Stimulated activated CD4-positive, alpha-beta T cell treated with anti-CD3 and anti-CD28 coated beads, Interleukin-1b, Interleukin-23, amount 100 ng/mL, for 24 hours (primary cell): Measurements from ENCODE around the gene HTR2C.
"Not testable (repeated sequence)": the region's sequence is repeated elsewhere in the genome, so short reads cannot be mapped to it uniquely, and the experiment has no call there.

ENCODE experiments used
- DNase-seq, 4 experiments: peaks; one replicate each; pipeline ENCODE4 v3.0.0-alpha.2; 2020; ENCODE audit warnings: low read depth in 4 of 4, low spot score in 1 of 4

Gene HTR2C

DNA sequence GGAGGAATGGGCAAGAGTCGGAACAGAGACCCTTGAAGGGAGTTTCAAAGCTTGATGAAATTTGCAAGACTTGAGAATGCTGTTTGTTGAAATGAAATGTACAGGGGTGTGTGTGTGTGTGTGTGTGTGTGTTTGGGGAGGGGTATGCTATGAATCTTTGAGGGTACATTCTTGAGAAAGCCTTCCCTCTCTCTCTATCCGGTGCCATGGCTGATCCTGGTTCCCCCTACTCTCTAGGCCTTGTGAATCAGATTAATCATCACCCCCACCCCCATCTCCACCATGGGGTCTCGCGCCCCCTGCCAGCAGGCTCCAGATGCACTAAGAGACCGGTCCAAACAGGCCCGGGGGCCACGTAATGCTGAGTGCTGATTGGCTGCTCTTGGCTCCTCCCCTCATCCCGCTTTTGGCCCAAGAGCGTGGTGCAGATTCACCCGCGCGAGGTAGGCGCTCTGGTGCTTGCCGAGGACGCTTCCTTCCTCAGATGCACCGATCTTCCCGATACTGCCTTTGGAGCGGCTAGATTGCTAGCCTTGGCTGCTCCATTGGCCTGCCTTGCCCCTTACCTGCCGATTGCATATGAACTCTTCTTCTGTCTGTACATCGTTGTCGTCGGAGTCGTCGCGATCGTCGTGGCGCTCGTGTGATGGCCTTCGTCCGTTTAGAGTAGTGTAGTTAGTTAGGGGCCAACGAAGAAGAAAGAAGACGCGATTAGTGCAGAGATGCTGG, at the start of gene HTR2C:
HTR2C (plus strand) TSS at position 441 of the 729 bp plus-strand sequence. CDS start 142,851 bp downstream, outside the sequence.
- no peak for DNase-seq

DNA sequence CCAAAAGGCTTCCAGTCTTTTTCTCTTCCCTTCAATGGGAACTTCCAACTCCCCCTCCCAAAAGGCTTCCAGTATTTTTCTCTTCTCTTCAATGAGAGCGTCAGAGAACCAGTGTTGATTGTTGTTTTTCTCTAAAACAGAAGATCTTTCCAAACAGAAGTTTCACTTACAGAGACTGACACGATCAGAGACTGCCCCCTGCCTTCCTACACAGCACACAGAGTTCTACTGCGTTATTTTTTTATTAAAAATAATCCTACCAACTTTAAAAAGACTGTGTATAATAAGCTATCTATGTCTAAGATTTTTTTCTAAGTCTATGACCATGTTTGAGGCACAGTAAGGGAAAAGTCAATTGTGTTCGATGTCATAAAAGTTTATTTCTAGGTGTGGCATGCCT, 3.5 kb upstream of the HTR2C start:
- no peak for DNase-seq

DNA sequence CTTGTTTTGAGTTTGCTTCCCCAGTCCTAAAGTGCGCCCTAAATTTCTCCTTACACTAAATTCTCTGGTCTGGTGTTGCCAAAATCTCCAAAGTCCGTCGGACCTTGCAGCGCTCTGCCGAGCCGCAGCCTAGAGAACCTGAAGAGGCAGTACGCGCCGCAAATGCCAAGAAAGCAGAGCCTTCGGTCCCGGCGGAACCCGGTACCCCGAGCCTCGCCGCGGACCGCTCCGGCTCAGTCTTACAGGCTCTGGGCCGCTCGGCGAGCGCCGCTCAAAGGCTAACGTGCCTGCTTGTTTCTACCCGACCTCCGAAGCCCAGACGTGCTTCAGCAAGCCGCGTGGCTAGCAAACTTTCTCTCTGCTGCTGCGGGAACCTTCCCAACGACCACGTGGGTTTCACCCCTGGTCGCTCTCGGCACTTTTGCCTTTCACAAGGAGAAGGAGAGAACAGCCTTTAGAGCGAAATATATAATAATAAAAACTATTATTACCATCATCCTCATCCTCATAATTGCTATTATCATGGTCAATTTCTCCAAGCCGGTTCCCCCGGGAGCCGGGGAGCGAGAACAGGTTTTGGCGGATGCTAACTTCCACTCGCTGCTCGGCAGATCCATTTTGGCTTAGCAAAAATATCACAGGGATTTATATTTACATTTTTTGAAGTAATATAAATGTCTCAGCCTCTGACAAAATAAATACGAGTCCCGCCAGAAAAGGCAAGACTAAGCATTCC, 2.2 kb upstream of the HTR2C start:
- DNase-seq, result no peak

DNA sequence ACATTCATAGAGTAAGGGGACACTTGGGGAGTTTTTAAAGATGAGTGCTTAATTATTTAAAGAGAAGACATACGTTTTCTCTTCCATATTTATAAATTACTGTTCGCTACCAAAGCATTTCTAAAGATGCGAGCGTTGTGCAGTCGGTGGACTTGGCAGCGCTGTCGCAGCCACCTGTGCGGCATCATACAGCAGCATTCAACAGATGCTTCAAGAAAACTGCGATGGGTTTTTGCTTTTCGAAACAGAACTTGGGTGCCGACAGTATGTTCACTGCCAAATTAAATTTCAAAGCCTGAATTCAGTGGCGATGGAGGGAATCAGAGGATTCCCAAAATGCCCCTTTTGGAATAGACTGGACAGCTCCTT, 1.6 kb upstream of the HTR2C start:
- DNase-seq, result no peak

DNA sequence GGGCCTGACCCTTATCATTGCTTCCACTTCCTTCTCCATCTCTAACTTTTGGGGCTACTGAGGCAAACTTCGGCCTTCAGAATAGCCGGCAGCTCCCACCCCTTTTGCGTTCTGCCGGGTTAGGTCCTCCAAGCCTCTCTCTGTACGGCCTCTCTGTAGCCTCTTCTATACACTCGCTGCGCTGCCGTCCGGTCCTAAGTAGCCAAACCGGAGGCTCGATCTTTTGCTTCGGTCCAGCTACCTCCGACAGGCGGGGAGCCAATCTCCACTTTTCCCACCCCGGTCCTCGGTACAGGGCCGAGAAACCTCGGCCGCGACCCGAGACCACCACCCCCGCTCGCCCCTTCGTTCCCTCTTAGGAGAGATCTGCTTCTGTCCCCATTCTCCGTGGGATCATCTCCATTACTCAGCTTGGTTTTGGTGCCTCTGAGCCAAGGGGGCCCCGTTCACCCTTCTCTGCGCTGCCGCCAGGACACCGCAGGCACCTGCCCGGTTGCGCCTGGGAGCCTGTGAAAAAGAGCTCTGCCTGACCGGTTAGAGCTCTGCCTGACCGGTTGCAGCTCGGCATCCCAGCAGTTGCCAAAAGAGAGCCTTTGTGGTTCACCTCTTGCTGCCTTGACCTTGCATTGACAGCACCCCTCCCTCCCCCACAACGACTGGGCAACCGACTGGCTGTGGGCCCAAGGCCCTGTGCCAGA, 1.0 kb upstream of the HTR2C start:
- no peak for DNase-seq

DNA sequence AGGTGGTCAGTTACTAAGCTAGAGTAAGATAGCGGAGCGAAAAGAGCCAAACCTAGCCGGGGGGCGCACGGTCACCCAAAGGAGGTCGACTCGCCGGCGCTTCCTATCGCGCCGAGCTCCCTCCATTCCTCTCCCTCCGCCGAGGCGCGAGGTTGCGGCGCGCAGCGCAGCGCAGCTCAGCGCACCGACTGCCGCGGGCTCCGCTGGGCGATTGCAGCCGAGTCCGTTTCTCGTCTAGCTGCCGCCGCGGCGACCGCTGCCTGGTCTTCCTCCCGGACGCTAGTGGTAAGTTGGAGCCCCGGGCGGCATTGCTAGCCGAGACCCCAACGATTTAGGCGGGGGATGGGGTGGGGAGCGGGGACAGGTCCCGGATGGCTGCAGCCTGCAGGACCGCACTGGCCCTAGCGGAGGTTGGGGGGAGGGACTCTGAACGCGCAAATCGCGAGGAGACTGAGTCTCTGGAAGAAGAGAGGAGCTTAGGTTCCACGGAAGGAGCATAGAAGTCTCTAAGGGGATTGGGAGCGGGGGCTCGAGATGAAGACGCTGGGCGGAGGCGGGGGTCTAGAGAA, 573 bp downstream of the HTR2C start:
- DNase-seq, result no peak

DNA sequence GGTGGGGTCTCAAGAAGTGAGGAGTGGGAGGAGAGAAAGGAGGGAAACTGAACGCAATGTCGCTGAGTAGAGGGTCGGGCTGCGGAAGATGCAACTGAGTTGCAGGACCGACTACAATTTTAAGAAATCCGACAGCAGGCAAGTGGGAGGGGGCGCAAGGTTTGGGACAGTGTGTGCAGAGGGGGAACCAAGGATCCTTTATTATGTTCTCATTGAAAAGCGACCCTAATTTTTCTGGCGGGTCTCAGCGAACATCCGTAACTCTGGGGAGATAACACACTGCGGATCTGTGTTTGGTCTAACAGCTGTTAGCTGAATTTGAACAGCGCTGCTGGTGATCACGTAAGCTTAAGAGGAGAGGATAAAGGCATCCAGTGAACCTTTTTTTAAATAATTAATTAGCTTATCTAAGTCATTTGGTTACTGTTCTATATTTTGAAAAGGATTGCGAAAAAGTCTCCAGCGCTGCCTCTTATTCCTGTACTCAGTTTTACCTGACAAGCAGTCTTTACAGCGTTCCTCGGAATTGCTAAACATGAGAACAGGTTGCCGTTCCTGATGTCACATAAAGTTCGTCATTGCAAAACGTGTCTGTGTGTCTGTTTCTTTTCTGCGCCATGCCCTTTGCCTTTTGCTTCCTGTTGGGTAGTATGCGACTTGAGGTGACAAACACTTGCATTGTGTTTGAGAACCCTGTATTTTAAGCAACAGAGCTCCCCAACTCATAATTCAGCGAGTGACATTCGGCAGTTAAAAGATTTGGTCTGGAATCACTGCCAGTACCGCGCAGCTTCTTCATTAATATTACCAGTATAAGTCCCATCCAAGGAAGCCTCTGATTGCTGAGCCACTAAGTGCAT, 1.3 kb downstream of the HTR2C start:
- DNase-seq, result no peak

DNA sequence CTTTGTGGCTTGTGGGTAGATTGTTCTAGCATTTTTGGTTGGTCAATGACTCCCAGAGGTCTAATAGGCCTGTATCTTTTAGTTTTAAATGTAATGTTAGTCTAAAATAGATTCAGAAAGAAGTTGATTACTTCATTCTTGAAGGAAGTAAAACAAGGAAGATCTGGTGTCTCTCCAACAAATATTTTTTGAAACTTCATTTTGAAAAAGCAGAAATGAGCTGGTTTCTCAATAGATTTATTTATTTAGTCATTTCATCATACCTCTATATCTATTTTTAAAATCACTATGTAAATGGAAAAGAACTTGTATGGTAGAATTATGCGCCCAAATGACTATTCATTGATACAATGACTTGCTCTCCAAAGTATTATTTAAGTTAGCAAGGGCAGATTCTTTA, 7.2 kb downstream of the HTR2C start:
- no peak for DNase-seq

DNA sequence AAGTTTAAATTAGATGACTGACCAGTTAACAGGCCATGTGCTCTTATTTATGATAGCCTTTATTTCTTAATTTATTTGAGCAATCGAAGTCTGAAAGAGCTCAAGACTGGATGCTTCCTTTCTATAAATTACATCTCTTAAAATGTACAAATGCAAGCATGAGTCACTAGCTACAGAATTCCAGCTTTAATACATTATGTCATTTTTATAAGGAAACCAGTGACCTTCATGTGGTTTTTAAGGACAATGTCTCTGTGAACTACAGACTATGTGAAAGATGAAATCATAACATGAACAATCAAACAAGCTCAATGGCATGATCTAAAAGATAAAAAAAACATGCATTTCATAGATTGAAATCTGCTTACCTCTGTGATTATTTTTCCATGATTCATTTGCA, 15.4 kb downstream of the HTR2C start:
- no peak for DNase-seq

DNA sequence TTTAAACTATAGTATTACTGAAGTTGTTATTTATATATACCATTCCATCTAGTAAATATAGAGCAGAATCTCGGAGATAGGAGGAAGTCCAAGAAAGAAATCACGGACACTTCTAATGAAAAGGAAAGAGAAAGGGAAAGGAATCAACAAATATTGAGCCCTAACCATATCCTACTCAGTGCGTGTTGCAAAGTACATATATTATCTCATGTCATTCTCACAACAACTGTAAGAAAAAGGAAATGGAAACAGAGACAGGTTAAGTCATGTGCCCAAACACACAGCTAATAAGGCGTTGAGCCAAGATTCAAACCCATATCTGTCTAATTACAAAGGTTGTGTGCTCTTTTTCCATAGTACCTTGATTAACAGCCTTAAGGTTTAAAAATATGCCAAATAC, 16.0 kb downstream of the HTR2C start:
- DNase-seq, result no peak

DNA sequence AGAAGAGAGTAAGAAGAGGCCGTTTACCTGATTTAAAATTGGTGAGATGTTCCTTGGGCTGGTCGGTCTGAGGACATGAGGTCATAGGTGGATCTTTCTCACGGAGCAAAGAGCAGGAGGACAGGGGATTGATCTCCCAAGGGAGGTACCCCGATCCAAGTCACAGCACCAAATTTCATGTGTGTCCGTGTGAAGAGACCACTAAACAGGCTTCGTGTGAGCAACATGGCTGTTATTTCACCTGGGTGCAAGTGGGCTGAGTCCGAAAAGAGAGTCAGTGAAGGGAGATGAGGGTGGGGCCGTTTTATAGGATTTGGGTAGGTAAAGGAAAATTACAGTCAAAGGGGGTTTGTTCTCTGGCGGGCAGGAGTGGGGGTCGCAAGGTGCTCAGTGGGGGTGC, 22.7 kb downstream of the HTR2C start:
- DNase-seq, result not testable (repeated sequence)

DNA sequence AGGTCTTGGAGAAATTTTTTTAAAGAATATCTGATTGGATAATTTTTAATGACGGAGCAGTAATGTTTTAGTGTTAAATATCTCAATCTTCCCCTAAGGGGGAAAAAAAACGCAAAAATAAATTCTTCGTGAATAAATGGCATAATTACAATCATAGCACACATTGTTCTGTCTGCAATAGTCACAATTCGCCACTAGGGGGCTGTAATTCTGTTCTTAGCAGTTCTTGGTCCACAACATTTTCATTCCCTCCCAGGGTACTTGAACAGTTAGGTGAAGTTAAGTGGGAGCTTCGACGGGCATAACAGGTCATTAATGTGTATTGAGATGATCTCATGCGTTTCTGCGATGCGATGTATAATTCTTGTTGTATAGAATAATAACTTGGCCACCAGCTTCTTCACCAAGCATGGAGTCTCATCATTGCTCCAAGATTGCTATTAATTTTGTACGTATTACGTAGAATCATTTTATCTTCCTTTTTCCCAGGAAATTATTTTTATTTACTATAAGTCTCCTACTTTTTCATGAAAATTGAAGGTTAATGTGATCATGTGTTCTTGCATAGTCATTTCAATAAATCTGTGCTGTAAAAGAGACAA, 27.2 kb downstream of the HTR2C start:
- DNase-seq, result peak in 1 of 4 experiments; percentile 4

DNA sequence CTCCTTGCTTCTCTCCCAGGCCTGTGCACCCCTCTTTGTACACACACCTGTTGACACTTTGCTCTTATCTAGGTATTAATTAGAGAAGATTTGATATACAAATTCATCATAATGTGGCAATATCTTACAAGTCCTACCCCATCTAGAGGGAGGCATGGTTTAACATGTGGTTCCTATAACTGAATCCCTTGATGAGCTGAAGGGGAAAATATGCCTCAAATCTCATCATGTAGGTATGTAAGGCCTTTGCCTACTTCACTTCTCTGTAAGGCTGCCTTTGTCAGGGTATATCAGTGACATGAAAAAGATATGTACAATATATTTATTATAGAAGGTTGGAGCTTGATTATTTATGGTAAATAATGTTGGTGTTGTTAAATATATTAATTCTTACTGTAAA, 31.9 kb downstream of the HTR2C start:
- no peak for DNase-seq

DNA sequence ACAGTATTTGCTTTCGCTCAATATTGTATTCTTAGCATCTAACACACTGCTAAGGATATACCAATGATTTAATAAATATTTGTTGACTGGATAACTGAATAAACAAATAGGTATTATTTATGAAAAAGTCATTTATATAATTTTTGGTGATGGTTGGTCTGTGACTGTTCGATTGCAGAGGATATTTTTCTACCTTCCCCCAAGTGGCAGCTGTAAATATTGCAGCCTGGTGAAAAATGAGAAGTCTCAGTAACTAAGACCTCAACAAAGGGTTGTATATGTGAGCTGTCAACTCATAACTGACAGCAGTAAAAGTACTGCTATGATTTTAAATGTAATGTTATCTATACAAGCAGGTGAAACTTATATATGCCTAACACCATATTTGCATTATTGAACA, 36.0 kb downstream of the HTR2C start:
- no peak for DNase-seq

DNA sequence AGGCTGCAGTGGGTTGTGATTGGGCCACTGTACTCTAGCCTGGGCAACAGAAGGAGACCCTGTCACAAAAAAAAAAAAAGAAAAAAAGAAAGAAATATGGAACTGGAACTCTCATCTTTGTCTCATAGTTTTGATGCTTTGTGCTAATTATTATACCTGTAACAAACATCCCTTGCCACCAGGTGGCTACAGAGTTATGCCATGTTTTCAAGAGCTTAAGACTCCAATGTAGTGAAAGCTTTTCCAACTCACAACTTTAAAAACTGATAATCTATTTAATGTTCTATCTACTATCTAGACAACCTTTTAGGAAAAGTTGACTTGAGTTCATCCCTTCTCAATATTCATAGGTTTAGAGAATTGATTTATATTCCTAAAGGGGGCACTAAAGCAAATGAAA, 42.4 kb downstream of the HTR2C start:
- DNase-seq, result no peak

DNA sequence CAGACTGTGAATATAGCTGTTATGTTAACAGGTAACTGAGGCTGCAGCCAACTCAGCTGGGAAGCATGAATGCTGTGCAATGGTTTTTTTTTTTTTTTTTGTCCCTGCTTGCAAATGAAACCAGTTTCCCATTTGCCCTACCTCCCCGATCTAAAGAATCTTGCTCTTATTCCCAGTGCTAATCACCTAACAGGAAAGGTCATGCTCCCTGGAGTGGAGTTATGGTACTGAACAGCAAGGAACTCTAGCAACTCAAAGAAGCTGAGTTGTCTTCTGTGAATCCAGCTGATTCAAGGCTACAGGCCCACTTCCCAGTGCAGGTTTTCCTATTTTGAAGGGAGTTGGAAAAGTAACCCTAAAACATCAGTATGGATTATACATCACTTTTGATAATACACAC, 52.1 kb downstream of the HTR2C start:
- DNase-seq, result no peak

DNA sequence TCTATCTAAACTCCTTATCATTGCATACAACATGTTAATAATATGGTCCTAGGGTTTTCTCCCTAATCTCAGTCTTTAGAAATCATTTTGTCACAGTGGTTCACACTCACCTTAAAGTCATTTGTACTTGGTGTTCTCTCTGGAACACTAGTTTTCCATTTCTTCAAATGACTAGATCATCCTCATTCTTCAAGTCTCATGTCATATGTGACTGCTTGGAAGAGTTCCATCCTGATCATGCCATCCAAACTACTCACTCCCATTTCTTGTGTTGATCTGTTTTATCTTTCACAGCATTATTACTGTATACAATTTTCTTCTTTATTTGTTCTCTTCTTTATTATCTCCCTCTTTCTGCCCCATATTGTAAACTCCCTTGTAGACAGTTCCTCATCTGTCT, 66.5 kb downstream of the HTR2C start:
- no peak for DNase-seq

DNA sequence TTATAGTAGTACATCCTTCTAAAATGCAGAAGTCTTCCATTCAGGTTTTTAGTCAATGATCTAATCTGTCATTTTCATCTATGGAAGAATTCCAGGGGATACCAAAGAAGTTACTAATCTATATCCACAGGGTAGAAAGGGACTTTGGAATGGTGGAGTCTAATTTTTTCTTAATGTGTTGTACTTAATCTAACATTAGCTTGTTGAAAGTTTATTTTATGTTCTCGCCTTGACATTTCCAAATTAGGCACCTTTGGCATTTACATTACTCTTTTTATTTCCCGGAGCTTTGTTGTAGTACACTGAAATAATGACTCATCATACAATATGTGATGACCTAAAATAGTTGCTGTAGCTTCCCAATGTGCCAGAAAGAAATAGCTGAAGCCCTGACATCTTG, 91.5 kb downstream of the HTR2C start:
- no peak for DNase-seq

DNA sequence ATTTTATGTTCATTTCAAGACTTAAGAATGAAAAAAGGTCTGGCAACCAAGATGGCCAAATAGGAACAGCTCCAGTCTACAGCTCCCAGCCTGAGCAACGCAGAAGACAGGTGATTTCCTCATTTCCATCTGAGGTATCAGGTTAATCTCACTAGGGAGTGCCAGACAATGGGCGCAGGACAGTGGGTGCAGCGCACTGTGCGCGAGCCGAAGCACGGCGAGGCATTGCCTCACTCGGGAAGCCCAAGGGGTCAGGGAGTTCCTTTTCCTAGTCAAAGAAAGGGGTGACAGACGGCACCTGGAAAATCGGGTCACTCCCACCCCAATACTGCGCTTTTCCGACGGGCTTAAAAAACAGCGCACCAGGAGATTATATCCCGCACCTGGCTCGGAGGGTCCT, 116.6 kb downstream of the HTR2C start:
- DNase-seq, result not testable (repeated sequence)

DNA sequence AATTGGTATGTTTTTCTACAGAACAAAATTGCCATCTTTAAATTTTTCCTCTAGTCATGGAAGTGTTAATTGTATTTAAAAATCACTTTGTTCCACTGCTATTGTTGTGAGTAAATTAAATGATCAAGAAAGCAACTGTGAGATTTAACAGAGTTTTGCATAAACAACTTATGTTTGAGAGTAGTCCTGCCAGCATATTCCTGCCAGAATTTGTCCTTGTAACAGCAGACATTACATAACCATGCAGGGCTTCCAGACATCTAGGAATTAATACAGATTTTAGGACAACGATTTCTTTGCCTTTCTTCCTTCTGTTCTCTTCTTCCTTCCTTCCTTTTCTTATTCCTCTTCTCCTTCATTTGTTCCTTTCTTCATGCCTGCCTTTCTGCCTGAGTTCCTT, 125.5 kb downstream of the HTR2C start:
- DNase-seq, result no peak

DNA sequence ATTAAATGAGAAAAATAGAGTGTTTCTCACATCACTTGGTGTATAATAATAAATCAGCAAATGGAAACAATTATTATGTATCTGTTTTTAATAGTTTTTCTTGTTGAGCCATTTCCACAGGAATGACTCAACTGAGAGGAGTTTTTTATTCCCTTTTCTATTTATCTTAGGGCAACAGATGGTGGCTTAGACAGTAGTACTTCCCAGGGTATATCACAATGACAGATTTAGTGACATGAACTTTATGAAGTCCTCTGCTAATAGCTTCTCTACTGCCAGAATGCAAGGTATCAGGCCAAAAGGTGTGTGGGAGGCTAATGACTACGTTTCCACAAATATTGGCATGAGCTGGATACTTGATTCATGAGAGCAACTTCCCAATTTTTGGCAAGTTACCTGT, 126.7 kb downstream of the HTR2C start:
- no peak for DNase-seq
